Activated CD4-positive, CD25-positive, alpha-beta regulatory T cell (primary cell): ENCODE data around the gene NDE1.
"Not testable (repeated sequence)": the region's sequence is repeated elsewhere in the genome, so short reads cannot be mapped to it uniquely, and the experiment has no call there.

Source experiments
- DNase-seq, 4 experiments: peaks; one replicate each; lab custom pipeline; 2025; lab: John Stamatoyannopoulos, UW

The NDE1 gene

GRCh38 chr16:15650019-15650697, at the start of gene NDE1:
TSS of gene NDE1 (plus strand) at chr16:15650245. CDS start at chr16:15664779, 14,534 bp downstream.
- peak; percentile 69 to 79 (median 75) for DNase-seq

- no peak for DNase-seq
These were observed 48.7 kb upstream of the NDE1 start for GRCh38 chr16:15601212-15601879.

- no peak for DNase-seq
These were observed 47.6 kb upstream of the NDE1 start for GRCh38 chr16:15602285-15603044.

GRCh38 chr16:15604460-15605440, 45.3 kb upstream of the NDE1 start:
- no peak for DNase-seq

GRCh38 chr16:15605839-15606517, 44.1 kb upstream of the NDE1 start:
- DNase-seq, result no peak

- DNase-seq, result no peak
These were observed 43.4 kb upstream of the NDE1 start for GRCh38 chr16:15606518-15607220.

- DNase-seq, result not testable (repeated sequence)
These were observed 42.8 kb upstream of the NDE1 start for GRCh38 chr16:15607221-15607699.

DNA sequence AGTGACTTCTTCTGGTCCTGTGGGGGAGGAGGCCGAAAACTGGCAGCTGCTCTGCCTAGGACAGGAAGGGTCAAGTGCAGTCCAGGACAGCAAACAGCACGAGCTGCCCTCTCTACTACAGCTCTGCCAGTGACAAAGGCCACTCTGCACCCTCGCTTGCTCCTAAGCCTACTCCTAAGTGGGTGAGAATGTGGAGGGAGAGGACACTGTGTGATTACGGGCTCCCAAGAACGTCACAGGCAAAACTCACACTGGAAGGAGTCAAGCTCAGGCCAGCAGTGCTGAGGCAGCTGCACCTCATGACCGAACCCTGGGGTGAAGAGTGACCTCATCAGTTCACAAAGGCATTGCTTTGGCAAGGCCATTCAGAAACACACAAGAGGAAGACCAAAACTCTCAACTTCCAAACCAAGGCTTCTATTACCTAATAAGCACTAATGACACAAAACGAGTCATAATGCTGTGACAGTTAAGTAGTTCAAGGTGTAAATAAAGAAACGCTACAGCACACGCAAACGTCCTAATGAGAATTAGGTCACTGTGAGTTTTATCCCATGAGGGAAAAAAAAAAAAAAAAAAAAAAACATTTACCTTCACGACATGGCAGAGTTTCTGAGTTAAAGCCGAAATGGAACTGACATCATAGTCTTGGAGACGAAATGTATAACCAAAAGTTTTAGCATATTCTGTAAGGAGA, 42.2 kb upstream of the NDE1 start:
- DNase-seq, result no peak

DNA sequence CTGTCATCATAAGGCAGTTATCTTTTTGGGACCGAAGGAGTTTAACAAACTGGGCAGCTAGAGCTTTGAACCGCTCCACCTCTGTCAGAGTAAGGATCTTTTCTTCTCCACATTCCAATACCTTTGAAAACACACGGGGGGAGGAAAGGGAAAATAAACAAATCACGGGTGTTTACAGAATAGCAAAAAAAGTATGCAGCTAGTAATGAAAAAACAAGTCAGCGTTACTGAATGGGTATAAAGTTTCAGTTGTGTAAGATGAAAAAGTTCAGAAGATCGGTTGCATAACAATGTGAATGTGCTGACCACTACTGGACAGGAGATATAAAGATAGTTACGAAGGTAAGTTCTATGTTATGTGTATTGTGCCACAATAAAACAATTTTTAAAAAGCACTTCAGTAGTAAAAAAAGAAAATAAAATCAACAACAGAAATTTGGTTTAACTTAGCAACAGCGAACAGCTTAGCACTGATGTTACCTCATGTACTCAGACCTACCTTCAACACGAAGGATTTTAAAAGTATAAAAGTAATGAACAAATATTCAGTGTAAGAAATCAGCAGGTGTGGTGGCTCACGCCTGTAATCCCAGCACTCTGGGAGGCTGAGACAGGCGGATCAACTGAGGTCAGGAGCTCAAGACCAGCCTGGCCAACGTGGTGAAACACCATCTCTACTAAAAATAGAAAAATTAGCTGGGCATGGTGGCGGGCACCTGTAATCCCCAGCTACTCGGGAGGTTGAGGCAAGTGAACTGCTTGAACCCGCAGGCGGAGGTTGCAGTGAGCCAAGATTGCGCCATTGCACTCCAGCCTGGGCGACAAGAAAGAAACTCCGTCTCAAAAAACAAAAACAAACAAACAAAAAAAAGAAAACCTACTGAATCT, 41.4 kb upstream of the NDE1 start:
- no peak for DNase-seq

GRCh38 chr16:15609286-15609649, 40.8 kb upstream of the NDE1 start:
- DNase-seq, result no peak

DNA sequence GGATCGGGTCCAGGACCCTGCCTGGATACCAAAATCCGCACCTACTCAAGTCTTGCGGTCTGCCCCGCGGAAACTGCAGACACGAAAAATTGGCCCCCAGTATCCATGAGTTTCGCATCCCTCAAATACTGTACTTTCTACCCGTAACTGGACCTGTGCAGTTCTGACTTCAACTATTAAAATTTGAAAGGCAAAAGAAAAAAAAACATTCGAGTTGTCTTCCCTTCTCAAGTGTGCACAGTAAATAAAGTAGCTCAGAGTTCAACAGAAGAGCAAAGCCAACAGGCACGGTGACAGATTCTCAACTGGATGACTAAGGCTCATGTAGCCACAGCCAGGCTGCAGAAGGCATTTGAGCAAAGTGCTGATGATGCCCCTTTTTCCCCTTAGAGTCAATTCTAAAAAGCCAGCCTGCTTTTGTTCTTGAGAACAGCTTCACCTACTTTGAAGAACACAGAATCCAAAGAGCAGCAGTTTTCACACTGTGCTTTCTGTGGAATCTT, 39.6 kb upstream of the NDE1 start:
- DNase-seq, result no peak

DNA sequence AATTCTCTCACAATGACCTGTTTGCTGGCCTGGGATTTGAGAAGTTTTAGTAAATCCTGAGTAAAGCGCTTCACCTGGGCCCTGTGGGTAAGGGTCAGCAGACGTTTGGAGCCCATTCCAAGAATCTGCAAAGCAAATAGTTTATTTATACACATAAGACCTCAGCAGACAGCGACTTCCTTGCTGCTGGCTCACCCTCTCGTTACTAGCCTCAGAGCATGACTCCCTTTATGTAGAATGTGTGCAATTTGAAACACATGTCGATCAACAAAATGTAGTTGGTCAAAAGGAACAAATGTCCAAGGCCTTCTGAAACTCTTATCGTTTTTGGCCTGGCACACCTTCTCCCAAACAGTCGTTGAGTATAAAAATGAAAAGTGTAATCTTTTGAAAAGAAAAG, 38.4 kb upstream of the NDE1 start:
- DNase-seq, result no peak

DNA sequence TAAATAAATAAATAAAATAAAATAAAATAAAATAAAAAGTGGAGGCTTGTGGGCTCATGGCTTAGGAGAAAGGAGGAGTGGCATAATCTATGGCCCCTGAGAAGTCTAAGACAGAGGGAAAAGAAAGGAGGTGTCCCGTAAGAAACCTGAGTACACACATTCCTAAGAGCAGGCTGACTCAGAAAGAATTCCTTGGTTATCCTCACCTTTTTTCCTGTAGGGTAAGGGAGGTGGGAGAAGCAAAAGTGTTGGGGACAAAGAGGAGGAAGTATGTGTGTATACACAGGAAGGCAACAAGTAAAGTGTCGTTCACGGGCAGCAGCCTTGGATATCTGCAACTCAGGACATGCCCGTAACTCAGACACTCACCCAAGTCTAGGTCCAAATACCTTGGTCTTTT, 36.4 kb upstream of the NDE1 start:
- no peak for DNase-seq

GRCh38 chr16:15616012-15616411, 34.0 kb upstream of the NDE1 start:
- DNase-seq, result no peak

GRCh38 chr16:15616475-15617165, 33.4 kb upstream of the NDE1 start:
- DNase-seq, result no peak

DNA sequence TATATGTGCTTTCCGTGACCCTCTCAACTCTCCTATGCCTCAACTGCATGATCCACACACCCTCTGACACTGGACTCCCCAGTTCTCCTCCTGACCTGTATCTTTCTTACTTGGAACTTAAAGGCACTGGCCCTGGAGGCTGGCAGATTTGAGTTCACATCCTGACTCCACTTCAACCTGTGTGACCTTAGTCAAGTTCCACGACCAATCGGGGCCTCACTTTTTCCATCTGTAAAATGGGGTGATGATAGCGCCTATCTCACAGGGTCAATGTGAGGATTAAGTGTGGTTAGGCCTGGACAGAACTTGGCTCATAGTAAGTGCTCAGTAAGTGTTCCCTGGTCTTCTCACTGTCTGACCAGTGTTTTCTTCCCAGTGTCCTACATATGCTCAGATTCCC, 32.1 kb upstream of the NDE1 start:
- no peak for DNase-seq

DNA sequence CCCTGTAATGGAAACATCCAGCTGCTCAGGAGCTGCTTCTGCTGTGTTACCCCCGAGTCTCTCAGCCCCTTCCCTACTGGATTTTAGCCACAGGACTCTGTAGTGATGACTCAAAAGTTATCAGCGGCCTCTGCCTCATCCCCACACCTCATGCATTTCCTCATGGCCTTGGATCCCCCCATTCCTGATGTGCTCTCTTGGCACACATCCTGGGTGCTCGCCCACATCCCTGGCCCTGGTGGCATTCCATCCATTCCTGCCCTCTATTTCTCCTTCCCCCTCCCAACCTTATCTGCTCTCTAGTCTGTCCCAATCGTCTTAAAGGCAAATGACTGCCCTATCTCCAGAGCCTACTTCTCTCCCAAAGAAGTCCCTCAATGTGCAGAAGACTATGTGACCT, 31.7 kb upstream of the NDE1 start:
- no peak for DNase-seq

DNA sequence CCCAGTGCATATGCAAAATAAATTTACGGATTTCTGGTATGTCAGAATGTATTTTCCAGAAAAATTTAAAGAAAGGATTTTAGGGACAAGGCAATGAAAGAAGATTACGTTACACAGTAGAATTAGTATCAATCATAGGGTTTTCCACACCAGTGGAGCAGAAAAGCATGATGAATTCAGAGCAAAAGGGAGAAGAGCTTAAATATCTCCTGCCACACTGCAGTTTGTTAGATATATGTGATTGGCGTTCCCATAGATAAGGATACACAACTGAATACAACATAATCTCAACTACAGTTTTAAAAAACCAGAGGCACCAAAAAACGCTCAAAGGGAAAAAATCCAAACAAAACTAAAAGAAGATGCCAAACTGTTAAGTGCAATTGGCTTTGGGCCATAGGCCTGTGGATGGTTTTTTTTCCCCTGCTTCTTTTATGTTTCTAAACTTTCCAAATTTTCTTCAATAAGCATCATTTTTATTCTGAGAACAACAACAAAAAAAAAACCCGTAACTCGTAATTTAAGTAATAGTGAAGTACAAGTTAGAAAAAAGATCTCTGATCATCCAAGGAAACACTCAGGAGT, 29.3 kb upstream of the NDE1 start:
- DNase-seq, result no peak
